ENCODE data around the gene C19orf53. TPM values are rescaled to one million over a fixed set of nuclear protein-coding genes. Genes with fewer than 3 reads are reported as not detected.

The C19orf53 gene
- total RNA-seq, 1 donor from 2014 or later, result 95.6 TPM

DNA sequence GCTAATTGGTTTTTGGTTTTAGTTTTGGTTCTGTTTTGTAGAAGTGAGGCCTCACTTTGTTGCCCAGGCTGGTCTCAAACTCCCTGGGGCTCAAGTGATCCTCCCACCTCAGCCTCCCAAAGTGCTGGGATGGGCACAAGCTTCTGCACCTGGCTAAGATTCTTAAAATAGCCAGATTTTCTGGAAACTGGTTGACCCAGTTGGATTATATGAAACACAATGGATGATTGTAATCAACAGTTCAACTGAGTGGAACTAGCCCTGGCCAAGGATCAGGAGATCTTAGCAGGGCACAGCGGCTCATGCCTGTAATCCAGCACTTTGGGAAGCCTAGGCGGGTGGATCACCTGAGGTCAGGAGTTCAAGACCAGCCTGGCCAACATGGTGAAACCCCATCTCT, 39.5 kb upstream of the C19orf53 start:
- Histone ChIP-seq H3K4me2 (no peak overlapping the region), H2AFZ (replicated peaks) (no peak overlapping the region), H3F3A (ENCODE audit: low read depth) (peaks cover 5% of the 10 kb centered on the region), H3K27me3 (no peaks in the 10 kb centered on the region), H3K27ac (no peak overlapping the region), H3K79me2 (ENCODE audit: low read depth) (peaks cover 6% of the 10 kb centered on the region), H3K9me3 (ENCODE audit: low read depth) (no peaks in the 10 kb centered on the region), H3K4me3 (no peak overlapping the region), H3K4me1 (peaks cover 14% of the 10 kb centered on the region), H3K9ac (no peak overlapping the region), H3K36me3 (no peaks in the 10 kb centered on the region), H4K20me1 (ENCODE audit: low read depth) (no peaks in the 10 kb centered on the region)
- TF ChIP-seq EZH2phosphoT487 (IDR thresholded peaks at IDR 0.05), result no peak
- TF ChIP-seq CTCF (IDR thresholded peaks at IDR 0.05), result no peak
- no peak for TF ChIP-seq EZH2 (IDR thresholded peaks at IDR 0.05)
- Mint-ChIP-seq H3K36me3 (peaks cover 4% of the 10 kb centered on the region), H3K4me1 (peaks cover 18% of the 10 kb centered on the region), H3K27me3 (ENCODE audit: insufficient read depth, low read depth) (no peaks in the 10 kb centered on the region), H3K27ac (no peak overlapping the region), H3K4me3 (no peak overlapping the region), H3K9me3 (no peaks in the 10 kb centered on the region)
- no peak for DNase-seq (ENCODE audit: low spot score)

- H3K27ac Mint-ChIP-seq, result no peak overlapping the region
- Histone ChIP-seq H3K4me3 (no peak overlapping the region), H3F3A (ENCODE audit: low read depth) (no peaks in the 10 kb centered on the region), H3K9me3 (ENCODE audit: low read depth) (no peaks in the 10 kb centered on the region), H3K27ac (no peak overlapping the region), H3K79me2 (ENCODE audit: low read depth) (no peaks in the 10 kb centered on the region), H3K4me2 (no peak overlapping the region), H4K20me1 (ENCODE audit: low read depth) (no peaks in the 10 kb centered on the region), H3K9ac (no peak overlapping the region), H3K36me3 (no peaks in the 10 kb centered on the region), H3K27me3 (no peaks in the 10 kb centered on the region), H2AFZ (replicated peaks) (no peak overlapping the region), H3K4me1 (no peaks in the 10 kb centered on the region)
- TF ChIP-seq EZH2 (IDR thresholded peaks at IDR 0.05) (no peak), EZH2phosphoT487 (IDR thresholded peaks at IDR 0.05) (no peak), CTCF (IDR thresholded peaks at IDR 0.05) (no peak)
- no peak overlapping the region for H3K4me3 Mint-ChIP-seq
- H3K4me1 Mint-ChIP-seq, result no peaks in the 10 kb centered on the region
- no peak for DNase-seq (ENCODE audit: low spot score)
- H3K27me3 Mint-ChIP-seq (ENCODE audit: insufficient read depth, low read depth), result no peaks in the 10 kb centered on the region
- no peaks in the 10 kb centered on the region for H3K9me3 Mint-ChIP-seq
- peaks cover 11% of the 10 kb centered on the region for H3K36me3 Mint-ChIP-seq
Measured at GRCh38 chr19:13738073-13738472, 36.2 kb upstream of the C19orf53 start.

DNA sequence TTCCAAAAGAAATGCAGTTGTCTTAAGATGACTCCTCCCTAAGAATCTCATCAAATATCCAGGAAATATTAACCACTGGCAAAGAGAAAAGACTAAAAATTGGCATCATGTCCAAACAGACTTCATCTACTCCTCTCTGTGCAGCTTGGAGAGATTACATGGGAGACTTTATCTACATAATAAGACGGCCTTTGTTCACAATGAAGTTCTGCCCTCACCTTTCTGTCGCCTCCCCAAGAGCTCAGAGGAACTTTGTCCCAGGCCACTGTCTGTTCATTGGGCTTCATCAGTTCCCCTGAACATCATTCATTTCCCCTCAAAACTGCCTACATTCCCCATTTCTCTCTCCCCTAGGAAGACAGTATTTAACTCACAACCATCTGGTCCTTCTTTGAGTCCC, 32.4 kb upstream of the C19orf53 start:
- H3K4me3 ChIP-seq, result no peak overlapping the region
- TF ChIP-seq EZH2phosphoT487 (IDR thresholded peaks at IDR 0.05) (no peak), CTCF (IDR thresholded peaks at IDR 0.05) (no peak), EZH2 (IDR thresholded peaks at IDR 0.05) (no peak)
- no peak overlapping the region for H3K4me2 ChIP-seq
- H3F3A ChIP-seq (ENCODE audit: low read depth), result peaks cover under 1% of the 10 kb centered on the region
- no peaks in the 10 kb centered on the region for H3K27me3 Mint-ChIP-seq (ENCODE audit: insufficient read depth, low read depth)
- no peaks in the 10 kb centered on the region for H3K36me3 ChIP-seq
- H3K27ac Mint-ChIP-seq, result no peak overlapping the region
- no peak overlapping the region for H2AFZ ChIP-seq (replicated peaks)
- H3K4me3 Mint-ChIP-seq, result no peak overlapping the region
- H3K27me3 ChIP-seq, result no peaks in the 10 kb centered on the region
- H3K79me2 ChIP-seq (ENCODE audit: low read depth), result no peaks in the 10 kb centered on the region
- no peak for DNase-seq (ENCODE audit: low spot score)
- no peaks in the 10 kb centered on the region for H4K20me1 ChIP-seq (ENCODE audit: low read depth)
- peaks cover 1% of the 10 kb centered on the region for H3K9me3 Mint-ChIP-seq
- H3K27ac ChIP-seq, result no peak overlapping the region
- H3K36me3 Mint-ChIP-seq, result peaks cover 12% of the 10 kb centered on the region
- H3K9ac ChIP-seq, result no peak overlapping the region
- H3K9me3 ChIP-seq (ENCODE audit: low read depth), result no peaks in the 10 kb centered on the region
- no peaks in the 10 kb centered on the region for H3K4me1 ChIP-seq
- no peaks in the 10 kb centered on the region for H3K4me1 Mint-ChIP-seq
